Measurements from ENCODE around the gene ABCC4. TPM values are rescaled to one million over a fixed set of nuclear protein-coding genes. Genes with fewer than 3 reads are reported as not detected.
"Not testable (repeated sequence)": the region's sequence is repeated elsewhere in the genome, so short reads cannot be mapped to it uniquely, and the experiment has no call there.

The ABCC4 gene
- total and polyA plus RNA-seq, 8 donors = 1.5 to 87.2 (median 29.7) TPM

DNA sequence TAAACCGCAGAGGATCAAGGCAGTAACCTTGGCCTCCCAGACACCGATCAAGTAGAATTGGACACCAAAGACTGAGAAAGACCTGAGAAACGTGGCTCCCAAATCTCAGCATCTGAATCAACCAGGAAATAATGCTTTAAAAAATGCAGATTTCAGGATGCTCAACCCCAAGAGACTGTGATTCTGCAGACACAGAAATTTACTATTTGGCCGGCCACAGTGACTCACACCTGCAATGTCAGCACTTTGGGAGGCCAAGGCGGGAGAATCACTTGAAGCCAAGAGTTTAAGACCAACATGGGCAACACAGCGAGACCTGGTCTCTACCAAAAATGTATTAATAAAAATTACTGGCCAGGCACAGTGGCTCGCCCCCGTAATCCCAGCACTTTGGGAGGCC lies 6.2 kb downstream of the ABCC4 start:
- TF ChIP-seq POLR2AphosphoS5 (IDR thresholded peaks at IDR 0.05) = no peak
- TF ChIP-seq EP300 (IDR thresholded peaks at IDR 0.05) = no peak
- TF ChIP-seq CTCF (IDR thresholded peaks at IDR 0.05) = no peak
- TF ChIP-seq POLR2A (IDR thresholded peaks at IDR 0.05) = no peak
- Histone ChIP-seq H3K9me3 (no peaks in the 10 kb centered on the region), H3K27ac (no peak overlapping the region), H3K4me1 (peaks cover 6 to 34% (median 22%) of the 10 kb centered on the region in 4 donors), H3K27me3 (no peaks in the 10 kb centered on the region), H3K36me3 (no peaks in the 10 kb centered on the region), H3K4me3 (no peak overlapping the region)
- intact Hi-C loops (cut with DNase I; ENCODE audit: low total_unique reads) = loop anchor here (10.0 kb wide), 1 partner anchor 100 kb away; no protein-coding TSS in a partner anchor
- WGBS, 5 donors = 93 to 97% (median 94%) methylated on average over 8 of the region's 8 CpGs
- no peak for DNase-seq

- DNase-seq = no peak
- WGBS, 5 donors = 91 to 98% (median 96%) methylated on average over 9 of the region's 9 CpGs
- H3K27me3 ChIP-seq = no peaks in the 10 kb centered on the region
- H3K4me3 ChIP-seq = no peak overlapping the region
- no peaks in the 10 kb centered on the region for H3K36me3 ChIP-seq
- no peak for TF ChIP-seq EP300 (IDR thresholded peaks at IDR 0.05)
- TF ChIP-seq CTCF (IDR thresholded peaks at IDR 0.05) = no peak
- TF ChIP-seq POLR2AphosphoS5 (IDR thresholded peaks at IDR 0.05) = no peak
- no peak for TF ChIP-seq POLR2A (IDR thresholded peaks at IDR 0.05)
- H3K9me3 ChIP-seq = no peaks in the 10 kb centered on the region
- no peak overlapping the region for H3K27ac ChIP-seq
- intact Hi-C loops (cut with DNase I; ENCODE audit: low total_unique reads) = loop anchor here (5.0 to 10.0 kb wide), 2 partner anchors 85 to 98 kb away; no protein-coding TSS in a partner anchor
- H3K4me1 ChIP-seq = peaks cover 0 to 13% (median 11%) of the 10 kb centered on the region in 4 donors
Measured at GRCh38 chr13:95292622-95293021, 8.6 kb downstream of the ABCC4 start.

GRCh38 chr13:95289901-95290300 lies 11.3 kb downstream of the ABCC4 start:
- intact Hi-C loops (cut with DNase I; ENCODE audit: low total_unique reads) = loop anchor here (5.0 to 10.0 kb wide), 2 partner anchors 87 to 95 kb away; no protein-coding TSS in a partner anchor
- WGBS, 5 donors = 95 to 99% (median 96%) methylated on average over 4 of the region's 4 CpGs
- H3K27ac ChIP-seq, H3K9me3 ChIP-seq, H3K4me3 ChIP-seq, H3K4me1 ChIP-seq, DNase-seq, H3K36me3 ChIP-seq, H3K27me3 ChIP-seq: not testable (repeated sequence)

DNA sequence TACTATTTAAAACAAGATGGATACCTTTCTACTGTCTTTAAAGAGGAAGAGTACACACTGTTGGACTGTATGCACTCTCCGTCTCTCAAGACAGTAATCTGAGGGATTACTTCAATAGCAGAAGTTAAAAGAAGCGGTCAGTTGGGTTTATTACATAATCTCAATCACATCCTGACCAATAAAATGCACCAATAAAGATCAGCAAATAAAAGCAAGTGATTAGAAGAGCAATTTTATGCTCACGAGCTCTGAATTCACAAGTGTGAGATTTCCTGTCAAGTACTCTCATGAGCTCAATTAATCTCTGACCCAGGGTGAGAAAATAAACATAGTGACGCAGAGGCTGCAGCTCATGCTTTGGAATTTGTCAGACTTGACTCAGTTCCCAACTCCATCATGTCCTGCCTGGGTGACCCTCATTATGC lies 12.2 kb downstream of the ABCC4 start:
- 20 to 47% (median 32%) methylated on average over 4 of the region's 4 CpGs for WGBS, 5 donors
- no peaks in the 10 kb centered on the region for H3K36me3 ChIP-seq
- H3K9me3 ChIP-seq = no peaks in the 10 kb centered on the region
- no peak overlapping the region for H3K4me3 ChIP-seq
- intact Hi-C loops (cut with DNase I; ENCODE audit: low total_unique reads) = no loop called here
- TF ChIP-seq POLR2A (IDR thresholded peaks at IDR 0.05) (no peak), POLR2AphosphoS5 (IDR thresholded peaks at IDR 0.05) (no peak), CTCF (IDR thresholded peaks at IDR 0.05) (no peak), EP300 (IDR thresholded peaks at IDR 0.05) (no peak)
- H3K27me3 ChIP-seq = no peaks in the 10 kb centered on the region
- peaks cover 0 to 4% (median 0%) of the 10 kb centered on the region in 4 donors for H3K4me1 ChIP-seq
- H3K27ac ChIP-seq = no peak overlapping the region
- DNase-seq = no peak

DNA sequence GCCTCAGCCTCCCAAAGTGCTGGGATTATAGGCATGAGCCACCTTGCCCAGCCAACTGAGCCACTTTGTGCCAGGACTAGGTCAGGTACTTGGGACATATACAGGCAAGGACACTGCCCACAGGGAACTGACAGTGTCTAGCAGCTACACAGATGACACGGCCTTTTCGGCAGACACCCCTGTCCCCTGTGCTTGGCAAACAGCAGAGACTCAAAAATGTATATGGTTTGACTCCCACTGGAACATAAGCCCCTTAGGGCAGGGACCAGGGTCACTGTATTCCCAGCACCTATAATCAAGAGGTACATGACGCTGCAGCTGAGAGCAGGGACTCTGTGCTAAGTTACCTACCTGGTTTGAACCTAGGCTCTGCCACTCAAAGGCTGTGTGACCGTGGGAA lies 16.8 kb downstream of the ABCC4 start:
- no peak for DNase-seq
- Histone ChIP-seq H3K4me1 (peaks cover 0 to 7% (median 5%) of the 10 kb centered on the region in 4 donors), H3K9me3 (no peaks in the 10 kb centered on the region), H3K36me3 (no peaks in the 10 kb centered on the region), H3K27me3 (no peaks in the 10 kb centered on the region), H3K4me3 (no peak overlapping the region), H3K27ac (no peak overlapping the region)
- WGBS, 5 donors = 79 to 100% (median 94%) methylated on average over 4 of the region's 4 CpGs
- TF ChIP-seq POLR2A (IDR thresholded peaks at IDR 0.05) (no peak), EP300 (IDR thresholded peaks at IDR 0.05) (no peak), POLR2AphosphoS5 (IDR thresholded peaks at IDR 0.05) (no peak), CTCF (IDR thresholded peaks at IDR 0.05) (no peak)
- intact Hi-C loops (cut with DNase I; ENCODE audit: low total_unique reads) = no loop called here

Data from stomach (tissue), 9 donors.